Measurements from ENCODE around the gene KLHDC4. TPM values are rescaled to one million over a fixed set of nuclear protein-coding genes. Genes with fewer than 3 reads are reported as not detected.

The KLHDC4 gene
- total RNA-seq, 1 experiment from 2014 or later = 117 TPM

DNA sequence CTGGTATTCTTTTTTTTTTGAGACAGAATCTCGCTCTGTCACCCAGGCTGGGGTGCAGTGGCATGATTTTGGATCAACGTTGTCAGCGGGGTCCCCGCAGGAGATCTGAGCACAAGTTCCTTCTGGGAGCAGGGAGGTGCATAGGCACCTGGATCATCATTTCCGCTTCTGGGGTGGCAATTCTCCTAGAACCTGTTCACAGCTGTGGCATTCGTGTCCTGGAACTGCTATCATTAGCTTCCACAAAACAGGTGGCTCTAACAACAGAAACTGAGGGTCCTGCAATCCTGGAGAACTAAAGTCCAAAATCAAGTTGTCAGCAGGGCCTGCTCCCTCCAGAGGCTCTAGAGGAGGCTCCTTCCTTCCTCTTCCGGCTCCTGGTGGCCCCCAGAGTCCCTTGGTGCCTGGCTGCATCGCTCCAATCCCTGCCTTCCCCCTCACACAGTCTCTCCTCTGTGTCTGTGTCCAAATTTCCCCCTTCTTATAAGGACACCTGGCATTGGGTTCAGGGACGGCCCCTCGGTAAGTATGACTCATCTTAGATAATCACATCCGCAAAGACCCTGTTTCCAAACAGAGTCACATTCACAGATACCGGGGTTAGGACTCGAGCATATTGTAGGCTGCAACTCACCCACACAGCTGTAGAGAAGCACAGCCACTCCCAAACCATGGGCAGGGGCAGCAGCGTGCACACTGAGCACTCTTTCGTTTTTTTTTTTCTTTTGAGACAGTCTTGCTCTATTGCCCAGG lies 43.5 kb upstream of the KLHDC4 start:
- Mint-ChIP-seq H3K36me3 (ENCODE audit: insufficient read depth, unreplicated experiment) (peaks cover 15% of the 10 kb centered on the region), H3K9me3 (ENCODE audit: unreplicated experiment) (no peaks in the 10 kb centered on the region), H3K4me3 (ENCODE audit: unreplicated experiment) (no peak overlapping the region), H3K4me1 (ENCODE audit: low read depth, unreplicated experiment) (peaks cover 18% of the 10 kb centered on the region), H3K27me3 (ENCODE audit: insufficient read depth, unreplicated experiment) (no peaks in the 10 kb centered on the region), H3K27ac (ENCODE audit: unreplicated experiment) (peak overlapping the region; percentile 3)
- ChIA-PET POLR2A (no interaction called here), CTCF (interaction anchor here (0.7 kb wide), 1 partner anchor 741 kb away, joined by 3 read pairs; no protein-coding TSS in a partner anchor)
- H3K4me1 ChIP-seq = peaks cover 18% of the 10 kb centered on the region
- DNase-seq = peak in 1 of 2 experiments; percentile 27
- intact Hi-C loops (cut with micrococcal nuclease; ENCODE audit: unreplicated experiment) = no loop called here
- no peaks in the 10 kb centered on the region for H3K9me3 ChIP-seq
- no peak overlapping the region for H3K4me3 ChIP-seq (ENCODE audit: low read depth, low read length)
- no peaks in the 10 kb centered on the region for H3K36me3 ChIP-seq (ENCODE audit: control insufficient read depth, insufficient read depth, low read length)
- TF ChIP-seq, protein P1, sequence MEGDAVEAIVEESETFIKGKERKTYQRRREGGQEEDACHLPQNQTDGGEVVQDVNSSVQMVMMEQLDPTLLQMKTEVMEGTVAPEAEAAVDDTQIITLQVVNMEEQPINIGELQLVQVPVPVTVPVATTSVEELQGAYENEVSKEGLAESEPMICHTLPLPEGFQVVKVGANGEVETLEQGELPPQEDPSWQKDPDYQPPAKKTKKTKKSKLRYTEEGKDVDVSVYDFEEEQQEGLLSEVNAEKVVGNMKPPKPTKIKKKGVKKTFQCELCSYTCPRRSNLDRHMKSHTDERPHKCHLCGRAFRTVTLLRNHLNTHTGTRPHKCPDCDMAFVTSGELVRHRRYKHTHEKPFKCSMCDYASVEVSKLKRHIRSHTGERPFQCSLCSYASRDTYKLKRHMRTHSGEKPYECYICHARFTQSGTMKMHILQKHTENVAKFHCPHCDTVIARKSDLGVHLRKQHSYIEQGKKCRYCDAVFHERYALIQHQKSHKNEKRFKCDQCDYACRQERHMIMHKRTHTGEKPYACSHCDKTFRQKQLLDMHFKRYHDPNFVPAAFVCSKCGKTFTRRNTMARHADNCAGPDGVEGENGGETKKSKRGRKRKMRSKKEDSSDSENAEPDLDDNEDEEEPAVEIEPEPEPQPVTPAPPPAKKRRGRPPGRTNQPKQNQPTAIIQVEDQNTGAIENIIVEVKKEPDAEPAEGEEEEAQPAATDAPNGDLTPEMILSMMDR (IDR thresholded peaks at IDR 0.05; ENCODE audit: insufficient read depth in 1 of 2, low read depth in 1 of 2, low read length in 1 of 2, severe bottlenecking in 1 of 2, unreplicated experiment in 1 of 2) = no peak
- H3K27me3 ChIP-seq (replicated peaks; ENCODE audit: control insufficient read depth, insufficient read depth, low read length) = no peaks in the 10 kb centered on the region
- no TSS peak for BruUV-seq (replicated peaks)

DNA sequence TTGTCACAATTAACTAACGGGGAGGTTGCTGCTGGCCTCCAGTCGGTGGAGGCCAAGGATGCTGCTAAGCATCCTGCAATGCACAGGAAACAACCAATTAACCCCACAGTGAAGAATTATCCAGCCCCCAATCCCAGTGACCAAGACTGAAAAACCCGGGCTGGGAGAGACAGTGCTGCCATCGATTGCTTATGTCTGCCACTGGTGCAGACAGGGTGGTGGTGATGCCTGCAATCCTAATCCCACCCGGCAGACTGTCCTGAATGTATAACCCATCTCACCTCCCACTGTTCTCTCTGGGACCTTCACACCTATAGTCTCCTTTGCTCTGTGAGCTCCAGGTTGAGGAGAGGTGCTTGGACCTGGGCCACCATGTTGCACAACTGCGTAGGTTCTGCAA lies 42.3 kb upstream of the KLHDC4 start:
- Mint-ChIP-seq H3K36me3 (ENCODE audit: insufficient read depth, unreplicated experiment) (peaks cover 15% of the 10 kb centered on the region), H3K27ac (ENCODE audit: unreplicated experiment) (peak overlapping the region; percentile 3), H3K4me3 (ENCODE audit: unreplicated experiment) (no peak overlapping the region), H3K9me3 (ENCODE audit: unreplicated experiment) (no peaks in the 10 kb centered on the region), H3K4me1 (ENCODE audit: low read depth, unreplicated experiment) (peaks cover 18% of the 10 kb centered on the region), H3K27me3 (ENCODE audit: insufficient read depth, unreplicated experiment) (no peaks in the 10 kb centered on the region)
- Histone ChIP-seq H3K4me1 (peaks cover 18% of the 10 kb centered on the region), H3K36me3 (ENCODE audit: control insufficient read depth, insufficient read depth, low read length) (no peaks in the 10 kb centered on the region), H3K27me3 (replicated peaks; ENCODE audit: control insufficient read depth, insufficient read depth, low read length) (no peaks in the 10 kb centered on the region), H3K4me3 (ENCODE audit: low read depth, low read length) (no peak overlapping the region), H3K9me3 (peaks cover 7% of the 10 kb centered on the region)
- intact Hi-C loops (cut with micrococcal nuclease; ENCODE audit: unreplicated experiment) = no loop called here
- TF ChIP-seq, protein P1 (IDR thresholded peaks at IDR 0.05; ENCODE audit: insufficient read depth in 1 of 2, low read depth in 1 of 2, low read length in 1 of 2, severe bottlenecking in 1 of 2, unreplicated experiment in 1 of 2) = no peak
- BruUV-seq (replicated peaks) = no TSS peak
- CTCF ChIA-PET = interaction anchor here (0.5 to 1.7 kb wide), 3 partner anchors 29 to 100 kb away, joined by 3 to 10 read pairs (median 3); no protein-coding TSS in a partner anchor
- POLR2A ChIA-PET = no interaction called here
- no peak for DNase-seq

DNA sequence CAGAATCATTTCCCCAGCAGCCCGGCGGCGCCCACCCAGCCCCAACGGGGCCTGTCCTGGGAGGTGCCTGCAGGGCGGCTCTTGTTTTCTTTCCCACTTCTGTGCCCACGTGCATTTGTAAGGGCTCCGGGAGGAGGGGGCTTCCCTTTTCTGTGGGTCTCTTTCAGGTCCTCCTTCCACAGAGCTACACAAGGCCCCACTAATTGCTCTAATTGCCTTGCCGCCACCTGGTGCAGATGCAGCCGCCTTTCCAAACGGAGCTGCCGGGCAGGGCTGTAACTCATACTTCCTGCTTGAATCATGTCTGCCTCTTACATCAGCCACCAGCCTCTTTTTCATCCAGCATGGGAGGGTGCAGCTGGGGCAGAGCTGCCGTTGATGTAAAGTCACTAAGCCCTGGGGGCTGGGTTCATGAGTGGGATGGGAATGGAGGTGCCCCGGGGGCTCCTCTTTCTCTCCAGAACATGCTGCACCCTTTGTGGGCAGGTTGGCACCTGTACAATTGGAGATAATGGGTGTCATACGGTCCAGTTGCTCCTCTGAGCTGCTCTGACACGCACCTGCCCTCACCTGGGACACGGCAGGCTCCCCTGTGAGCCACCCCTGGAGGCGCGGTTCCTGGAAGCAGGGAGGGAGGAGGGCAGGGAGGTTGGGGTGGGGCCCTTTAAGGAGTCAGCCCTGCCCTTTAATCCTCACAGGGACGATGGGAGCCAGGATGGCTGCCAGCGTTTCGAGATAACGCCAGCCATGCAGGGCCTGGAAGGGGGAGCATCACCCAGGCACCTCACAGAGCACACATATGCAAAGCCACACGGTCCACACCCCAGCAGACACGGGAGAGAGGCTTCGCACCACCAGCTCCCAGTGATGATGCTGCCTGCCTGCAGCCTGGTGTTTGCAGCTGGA lies 41.1 kb upstream of the KLHDC4 start:
- H3K36me3 ChIP-seq (ENCODE audit: control insufficient read depth, insufficient read depth, low read length) = no peaks in the 10 kb centered on the region
- POLR2A ChIA-PET = interaction anchor here (0.6 to 2.2 kb wide), 6 partner anchors 28 to 64 kb away, joined by 3 to 21 read pairs (median 6); partner anchors contain the start of gene SLC7A5
- peaks cover 18% of the 10 kb centered on the region for H3K4me1 ChIP-seq
- CTCF ChIA-PET = interaction anchor here (0.5 to 1.8 kb wide), 8 partner anchors 13 to 830 kb away, joined by 3 to 10 read pairs (median 4); no protein-coding TSS in a partner anchor
- Mint-ChIP-seq H3K27ac (ENCODE audit: unreplicated experiment) (peak overlapping the region; percentile 97), H3K27me3 (ENCODE audit: insufficient read depth, unreplicated experiment) (no peaks in the 10 kb centered on the region), H3K36me3 (ENCODE audit: insufficient read depth, unreplicated experiment) (peaks cover 15% of the 10 kb centered on the region), H3K4me1 (ENCODE audit: low read depth, unreplicated experiment) (peaks cover 18% of the 10 kb centered on the region), H3K4me3 (ENCODE audit: unreplicated experiment) (peak overlapping the region; percentile 68), H3K9me3 (ENCODE audit: unreplicated experiment) (no peaks in the 10 kb centered on the region)
- no peaks in the 10 kb centered on the region for H3K27me3 ChIP-seq (replicated peaks; ENCODE audit: control insufficient read depth, insufficient read depth, low read length)
- peak overlapping the region; percentile 16 for H3K4me3 ChIP-seq (ENCODE audit: low read depth, low read length)
- TF ChIP-seq, protein P1 (IDR thresholded peaks at IDR 0.05; ENCODE audit: insufficient read depth in 1 of 2, low read depth in 1 of 2, low read length in 1 of 2, severe bottlenecking in 1 of 2, unreplicated experiment in 1 of 2) = no peak
- TSS peak; percentile 69 for BruUV-seq (replicated peaks)
- H3K9me3 ChIP-seq = peaks cover 10% of the 10 kb centered on the region
- DNase-seq = peak; percentile 78 to 85
- intact Hi-C loops (cut with micrococcal nuclease; ENCODE audit: unreplicated experiment) = loop anchor here (2.0 kb wide), 1 partner anchor 18 kb away; no protein-coding TSS in a partner anchor

All from Caco-2 (cell line).